GM18520 (cell line): ENCODE results near the gene BRD3.
"Not testable (repeated sequence)": the region's sequence is repeated elsewhere in the genome, so short reads cannot be mapped to it uniquely, and the experiment has no call there.

Source experiments
- ATAC-seq: cut with Tn5 transposase; IDR thresholded peaks from one replicate; pipeline ENCODE4 v1.9.1; 2021; ENCODE audit not compliant: unreplicated experiment

The BRD3 gene

DNA sequence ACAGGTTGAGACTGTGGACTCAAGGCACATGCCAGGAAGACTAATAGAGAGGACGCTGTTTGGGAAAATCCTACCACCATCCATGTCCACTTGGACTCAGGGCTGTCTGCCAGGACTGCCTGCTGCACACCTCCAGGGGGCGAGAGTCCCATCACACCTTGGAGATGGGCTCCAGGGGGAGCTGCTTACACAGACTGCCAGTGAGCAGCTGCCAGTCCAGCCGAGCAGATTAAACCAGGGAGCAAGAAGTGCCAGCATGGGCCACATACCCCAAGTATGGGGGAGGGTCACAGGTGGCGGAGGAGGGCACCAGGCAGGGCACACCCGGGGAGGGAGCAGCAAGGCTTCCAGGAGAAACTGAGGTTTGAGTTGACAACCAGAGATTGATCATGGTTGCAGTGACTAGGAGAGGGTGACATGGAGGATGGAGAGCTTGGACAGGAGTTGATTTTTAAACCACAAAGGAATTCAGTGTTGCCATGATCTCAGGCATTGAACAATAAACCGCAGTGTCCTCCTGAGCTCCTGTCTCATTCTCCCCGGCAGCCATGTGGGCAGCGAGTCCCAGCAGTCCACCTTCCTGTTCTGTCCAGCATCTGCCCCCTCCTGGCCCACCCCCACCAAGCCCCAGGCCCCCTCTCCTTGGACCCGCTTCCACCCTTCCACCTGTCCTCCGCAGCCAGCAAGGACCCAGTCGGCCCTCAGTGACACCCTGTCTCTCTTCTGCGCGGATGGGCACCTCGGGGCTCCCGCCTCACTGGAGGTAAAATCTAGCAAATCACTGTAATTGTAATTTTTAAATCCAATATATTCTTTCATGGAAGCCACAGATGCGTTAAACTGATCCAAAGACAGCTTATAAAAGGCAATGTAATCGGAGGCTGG is 72.6 kb downstream of the BRD3 start:
- no peak for ATAC-seq

DNA sequence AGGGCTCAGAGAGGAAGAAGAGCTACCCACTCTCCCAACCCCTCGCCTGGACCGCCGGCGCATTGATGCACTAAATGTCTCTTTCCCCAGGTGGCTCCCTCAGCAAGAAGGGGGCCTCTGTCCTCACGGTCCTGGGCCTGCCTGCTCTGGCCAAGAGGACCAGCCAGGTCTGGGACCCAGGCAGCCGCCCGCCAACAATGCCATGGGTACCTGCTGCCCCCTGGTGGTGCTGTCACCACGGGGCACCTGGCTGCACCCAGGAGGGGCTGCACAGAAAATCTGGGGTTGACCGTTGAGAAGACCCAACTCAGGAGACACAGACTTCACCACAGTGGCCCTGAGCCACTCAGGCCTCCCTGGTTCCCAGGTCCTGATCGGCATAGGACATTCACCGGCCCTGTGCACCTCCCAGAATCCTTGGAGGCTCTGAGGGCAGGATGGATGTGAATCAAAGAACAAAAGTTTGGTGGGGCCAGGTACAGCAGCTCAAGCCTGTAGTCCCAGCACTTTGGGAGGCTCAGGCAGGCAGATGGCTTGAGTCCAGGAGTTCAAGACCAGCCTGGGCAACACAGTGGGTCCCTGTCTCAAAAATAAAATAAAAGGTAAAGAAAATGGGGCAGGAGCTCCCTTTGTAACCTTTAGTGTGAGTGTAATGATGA is 73.3 kb downstream of the BRD3 start:
- no peak for ATAC-seq

DNA sequence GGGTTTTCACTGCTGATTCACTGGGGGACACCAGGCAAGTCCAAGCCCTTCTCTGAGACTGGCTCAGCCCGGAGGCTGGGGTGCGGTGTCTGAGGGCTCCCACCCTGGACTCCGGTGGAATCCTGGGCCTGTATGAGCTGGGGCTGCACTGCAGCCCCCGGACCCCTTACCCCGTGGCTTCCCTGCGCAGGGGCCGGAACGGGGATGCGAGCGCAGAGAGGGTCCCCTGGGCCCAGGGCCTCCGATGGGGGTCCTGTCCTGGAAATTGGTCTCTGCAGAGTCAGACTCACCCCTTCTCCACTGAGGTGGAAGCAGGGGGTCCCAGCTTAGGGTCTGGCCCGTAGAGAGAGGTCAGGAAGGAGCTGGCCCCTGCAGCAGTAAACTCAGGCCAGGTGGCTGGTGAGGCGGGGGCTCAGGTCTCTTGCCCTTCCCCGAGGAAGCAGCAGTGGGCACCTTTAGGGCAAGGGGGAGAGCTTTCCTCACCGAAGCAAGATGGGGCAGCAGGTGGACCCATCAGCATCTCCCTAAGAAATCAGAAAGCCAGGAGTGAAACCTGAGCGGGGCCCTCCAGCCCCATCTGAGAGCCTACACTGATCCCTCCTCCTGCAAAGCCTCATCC is 74.1 kb downstream of the BRD3 start:
- ATAC-seq, result no peak

DNA sequence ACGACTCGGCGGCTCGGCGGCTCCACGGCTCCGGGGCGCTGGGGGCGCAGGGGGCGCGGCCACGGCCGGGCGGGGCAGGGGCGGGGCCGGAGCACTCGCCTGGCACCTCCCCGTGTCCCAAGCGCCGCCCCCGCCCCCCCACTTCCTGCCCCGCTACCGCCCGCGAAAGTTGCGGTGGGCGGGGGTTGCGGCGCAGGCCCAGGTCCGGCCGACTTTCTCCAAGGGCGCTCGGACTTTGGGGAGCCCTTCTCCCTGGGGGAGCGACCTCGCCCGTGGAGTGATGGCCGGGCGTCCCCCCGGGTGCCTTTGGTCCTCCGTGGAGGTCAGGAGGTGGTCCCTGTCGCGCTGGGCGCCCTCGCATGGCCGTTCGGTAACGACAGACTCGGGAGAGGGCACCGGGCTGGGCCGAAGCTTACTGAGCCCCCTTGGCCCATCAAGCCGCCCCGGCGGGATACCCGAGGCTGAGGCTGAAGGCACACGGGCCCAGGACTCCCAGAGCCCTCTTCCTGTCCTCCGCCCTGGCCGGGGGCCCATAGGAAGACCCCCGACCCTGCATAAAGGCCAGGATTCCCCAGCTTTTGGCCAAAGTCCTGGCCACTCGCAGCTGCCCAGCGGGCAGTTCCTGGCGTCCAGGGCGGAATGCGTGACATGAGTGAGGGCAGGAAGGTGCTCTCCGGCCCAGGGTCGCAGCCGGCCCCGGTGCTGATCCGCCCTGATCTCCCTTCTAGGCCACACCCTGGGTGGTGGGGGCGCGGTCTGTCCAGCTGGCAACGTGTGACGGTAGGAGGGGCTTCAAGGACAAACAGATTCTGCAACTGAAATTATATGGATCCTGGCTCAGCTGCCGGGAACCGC is 74.8 kb downstream of the BRD3 start:
- peak; percentile 31 for ATAC-seq

DNA sequence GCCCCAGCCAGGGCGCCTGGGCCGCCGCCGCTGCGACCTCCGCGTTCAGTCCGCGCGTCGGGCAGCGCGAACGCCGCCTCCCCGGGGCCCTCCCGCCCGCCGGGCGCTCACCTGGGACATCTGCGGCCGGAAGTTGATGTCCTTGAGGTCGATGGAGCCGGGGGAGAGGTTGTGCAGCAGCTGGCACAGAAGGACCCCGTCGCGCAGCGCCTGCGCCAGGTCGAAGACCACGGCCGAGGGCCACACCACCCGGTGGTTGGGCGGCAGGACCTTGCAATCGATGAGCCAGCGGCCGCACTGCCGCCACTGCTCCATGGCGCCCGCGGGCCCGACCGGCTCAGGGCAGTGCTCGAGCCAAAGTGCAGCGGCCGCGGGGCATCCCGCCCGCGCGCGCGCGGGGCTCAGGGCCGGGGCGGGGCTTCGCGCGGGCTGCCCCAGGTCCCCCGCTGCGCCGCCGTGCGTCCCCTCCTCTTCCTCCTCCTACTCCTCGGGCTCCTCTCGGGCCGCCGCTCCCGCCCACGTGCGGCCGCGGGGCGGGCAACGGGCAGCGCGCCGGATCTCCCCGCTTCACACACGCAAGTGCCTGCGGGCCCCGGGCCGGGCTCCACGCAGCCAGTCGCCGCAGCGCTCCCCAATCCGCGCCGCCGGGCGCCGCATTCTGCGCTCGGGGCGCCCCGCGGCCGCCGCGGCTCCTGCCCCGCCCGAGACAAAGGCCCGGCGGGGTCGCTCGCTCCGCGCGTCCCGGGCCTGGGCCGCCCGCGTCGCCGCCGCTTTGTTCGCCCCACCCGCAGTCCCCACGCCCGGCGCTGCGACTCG is 75.7 kb downstream of the BRD3 start, which contains the start of gene VAV2:
Gene VAV2 (minus strand): TSS at position 361 of the 816 bp plus-strand sequence. CDS start 46 bp downstream, at position 315.
- ATAC-seq, result peak; percentile 56

DNA sequence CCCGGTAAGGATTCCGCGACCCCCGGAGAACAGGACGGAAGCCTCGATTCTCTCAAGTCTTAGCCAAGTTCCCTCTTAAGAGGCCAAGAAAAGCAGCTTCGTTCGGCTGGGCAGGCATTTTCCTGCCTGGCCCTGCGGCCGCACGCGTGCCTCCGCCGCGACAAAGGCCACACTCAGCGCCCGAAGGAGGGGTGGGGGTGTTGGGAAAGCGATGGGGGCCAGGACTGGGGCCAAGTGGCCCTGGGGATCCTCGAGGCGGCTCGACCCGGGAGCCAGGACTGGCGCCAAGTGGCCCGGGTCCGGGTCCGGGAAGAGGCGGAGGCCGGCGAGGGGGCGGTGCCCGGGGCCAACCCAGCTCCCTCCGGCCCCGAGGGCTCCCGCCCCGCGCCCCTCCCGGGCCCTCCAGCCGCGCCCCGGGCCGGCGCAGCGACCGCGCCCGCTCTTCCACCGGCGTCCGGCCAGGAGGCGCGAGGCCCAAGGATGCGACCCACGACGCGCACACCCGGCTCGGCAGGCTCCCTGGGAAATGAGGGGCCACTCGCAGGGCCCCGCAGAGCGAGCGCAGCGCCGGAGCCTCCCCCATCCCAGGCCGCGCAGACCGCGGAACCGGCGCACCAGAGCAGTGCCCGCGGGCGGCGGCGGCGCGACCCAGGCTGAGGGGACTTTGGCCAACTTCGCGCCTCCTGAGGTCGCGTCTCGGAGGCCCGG is 76.5 kb downstream of the BRD3 start:
- ATAC-seq, result no peak

DNA sequence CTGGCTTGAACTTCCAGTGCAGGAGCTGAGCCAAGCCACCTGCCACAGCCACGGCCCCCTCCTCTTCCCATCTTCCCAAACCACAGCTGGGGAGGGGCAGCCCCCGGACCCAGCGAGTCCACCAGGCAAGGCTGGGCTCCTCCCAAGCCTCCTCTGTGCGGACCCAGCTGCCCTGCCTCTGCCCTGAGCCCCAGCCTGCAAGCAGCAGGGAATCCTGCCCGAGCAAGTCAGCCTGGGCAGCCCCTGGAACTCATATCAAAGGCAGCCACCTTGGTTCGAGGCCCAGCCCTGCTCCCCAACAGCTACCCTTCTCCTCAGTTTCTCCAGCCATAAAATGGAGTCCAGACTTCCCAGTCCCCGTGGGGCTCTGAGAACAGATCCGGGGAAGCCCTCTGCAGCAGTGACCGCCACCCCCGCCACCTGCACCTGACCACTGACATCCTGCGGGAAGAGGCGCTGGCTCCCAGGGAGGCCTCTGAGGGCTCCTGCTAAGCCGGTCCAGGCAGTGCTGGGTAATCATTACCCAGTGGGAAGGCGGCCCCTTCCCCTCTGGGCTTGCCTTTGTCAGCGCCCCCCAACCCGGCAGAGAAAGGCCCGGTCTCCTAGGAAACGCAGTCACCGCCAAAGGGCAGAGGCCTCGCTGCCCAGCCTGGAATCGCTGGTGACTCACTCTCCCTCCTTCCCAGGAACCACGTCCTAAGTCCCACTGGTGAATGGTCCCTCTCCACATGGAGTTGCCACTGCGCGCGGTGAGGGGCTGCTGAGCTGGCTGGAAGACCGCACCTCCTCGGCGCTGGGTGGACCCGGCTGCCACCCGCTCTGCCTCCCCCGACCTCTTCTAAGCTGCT is 77.2 kb downstream of the BRD3 start:
- ATAC-seq, result no peak

DNA sequence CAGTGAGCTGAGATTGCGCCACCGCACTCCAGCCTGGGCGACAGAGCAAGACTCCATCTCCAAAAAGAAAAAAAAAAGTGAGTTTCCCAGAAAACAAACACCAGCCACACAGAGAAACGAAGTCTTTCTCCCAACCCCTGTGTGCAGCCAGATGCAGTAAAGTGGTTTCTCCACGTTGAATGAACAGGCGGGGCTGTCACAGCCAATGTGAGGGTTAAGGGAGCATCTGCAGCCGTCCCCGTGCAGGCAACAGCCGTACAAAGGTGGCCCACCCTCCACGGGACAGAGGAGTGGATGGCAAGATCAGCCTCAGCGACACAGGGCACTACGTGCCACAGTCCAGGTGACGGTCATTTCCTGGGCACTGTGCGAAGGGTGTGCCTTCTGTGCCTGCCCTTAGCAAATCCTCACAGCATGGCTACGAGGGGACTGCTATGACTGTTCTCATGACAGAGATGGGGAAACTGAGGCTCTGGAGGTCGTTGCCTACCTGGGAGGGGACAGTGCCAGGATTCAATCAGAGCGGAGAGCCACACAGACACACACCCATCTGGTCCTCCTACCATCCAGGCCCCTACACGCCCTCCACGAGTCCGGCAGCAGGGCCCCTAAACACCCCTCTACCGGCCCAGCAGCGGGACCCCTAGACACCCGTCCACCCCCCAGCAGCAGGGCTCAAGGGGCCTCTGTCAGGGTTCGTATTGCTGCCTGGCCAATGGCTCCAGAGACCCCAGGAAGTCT is 78.0 kb downstream of the BRD3 start:
- ATAC-seq, result no peak

DNA sequence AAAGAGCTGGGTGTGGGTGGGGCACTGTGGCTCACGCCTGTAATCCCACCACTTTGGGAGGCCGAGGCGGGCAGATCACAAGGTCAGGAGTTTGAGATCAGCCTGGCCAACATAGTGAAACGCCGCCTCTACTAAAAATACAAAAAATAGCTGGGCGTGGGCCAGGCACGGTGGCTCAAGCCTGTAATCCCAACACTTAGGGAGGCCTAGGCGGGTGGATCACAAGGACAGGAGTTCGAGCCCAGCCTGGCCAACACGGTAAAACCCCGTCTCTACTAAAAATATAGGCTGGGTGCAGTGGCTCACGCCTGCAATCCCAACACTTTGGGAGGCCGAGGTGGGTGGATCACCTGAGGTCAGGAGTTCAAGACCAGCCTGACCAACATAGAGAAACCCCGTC is 79.1 kb downstream of the BRD3 start:
- not testable (repeated sequence) for ATAC-seq

DNA sequence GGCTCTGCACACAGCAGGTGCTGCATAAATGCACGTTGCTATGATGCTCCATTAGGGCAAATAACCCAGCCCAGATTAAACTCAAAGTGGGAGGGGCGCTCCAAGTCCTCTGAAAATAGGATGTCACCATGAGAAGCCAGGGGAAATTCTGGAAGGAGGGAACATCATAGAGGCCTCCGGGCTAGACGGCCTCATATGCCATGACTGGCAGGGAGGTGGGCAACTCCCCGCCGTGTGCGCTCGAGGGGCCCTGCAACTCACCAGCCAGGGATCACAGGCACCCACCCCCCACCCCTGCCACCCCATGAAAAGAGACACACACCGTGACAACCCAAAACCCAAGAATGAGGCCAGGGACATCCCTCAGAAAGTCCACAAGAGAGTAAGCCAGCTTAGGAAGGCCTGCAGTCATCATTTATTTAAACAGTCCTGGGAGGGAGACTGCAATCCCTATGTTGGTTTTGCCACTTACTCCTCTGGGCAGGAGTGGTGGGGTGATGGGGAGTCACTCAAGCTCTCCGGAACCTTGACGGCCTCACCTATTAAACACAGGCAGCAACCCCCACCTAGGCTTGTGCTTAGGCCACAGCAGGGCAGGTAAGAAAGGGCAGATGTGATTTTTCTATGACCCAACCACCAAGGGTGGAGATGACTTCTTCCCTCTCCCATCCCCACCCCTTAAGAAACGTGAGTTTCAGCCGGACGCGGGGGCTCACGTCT is 79.7 kb downstream of the BRD3 start:
- no peak for ATAC-seq

DNA sequence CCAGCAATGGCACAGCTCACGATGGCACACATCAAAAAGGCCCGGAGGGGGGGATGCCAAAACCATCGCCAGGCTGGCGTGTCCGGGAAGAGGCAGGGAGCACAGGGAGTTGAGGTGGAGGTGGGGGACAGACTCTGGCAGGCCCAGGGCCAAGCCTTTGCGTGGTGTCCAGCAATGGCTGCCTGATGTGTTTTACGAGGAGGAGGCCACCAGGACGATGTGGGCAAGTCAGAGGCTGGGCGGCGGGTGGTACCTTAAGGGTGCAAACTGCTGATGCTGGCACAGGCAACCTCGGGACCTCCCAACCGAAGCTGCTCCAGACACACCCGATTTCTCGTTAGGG is 80.4 kb downstream of the BRD3 start:
- ATAC-seq, result no peak

DNA sequence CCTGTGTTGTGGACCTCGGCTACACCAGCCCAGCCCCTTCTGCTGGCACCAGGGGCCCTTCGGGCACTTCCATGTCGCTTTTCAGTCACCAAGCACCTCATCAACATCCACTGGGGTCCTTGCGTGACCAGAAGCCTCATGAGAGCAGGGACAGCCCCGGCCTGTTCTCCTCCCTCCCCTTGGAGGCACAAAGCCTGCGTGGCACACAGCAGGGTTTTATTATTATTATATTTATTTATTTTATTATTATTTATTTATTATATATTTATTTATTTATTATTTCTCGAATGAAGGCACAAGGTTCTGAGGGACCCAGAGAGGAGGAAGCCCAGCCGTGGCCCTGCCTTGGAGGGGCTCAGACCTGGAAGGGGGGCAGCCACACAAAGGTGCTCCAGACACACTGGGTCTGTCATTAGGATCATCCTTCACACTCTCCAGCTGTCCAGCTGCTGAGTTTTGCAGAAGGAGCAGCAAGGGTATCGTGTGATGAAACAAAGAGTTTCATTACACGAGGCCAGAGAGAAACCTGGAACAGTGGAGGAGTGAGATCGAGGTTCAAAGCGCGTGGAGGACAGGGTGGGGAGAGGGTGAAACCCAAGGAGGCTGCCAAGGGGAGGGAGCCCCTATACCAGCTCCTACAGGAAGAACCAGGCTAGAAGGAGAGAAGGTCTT is 80.9 kb downstream of the BRD3 start:
- ATAC-seq, result no peak

DNA sequence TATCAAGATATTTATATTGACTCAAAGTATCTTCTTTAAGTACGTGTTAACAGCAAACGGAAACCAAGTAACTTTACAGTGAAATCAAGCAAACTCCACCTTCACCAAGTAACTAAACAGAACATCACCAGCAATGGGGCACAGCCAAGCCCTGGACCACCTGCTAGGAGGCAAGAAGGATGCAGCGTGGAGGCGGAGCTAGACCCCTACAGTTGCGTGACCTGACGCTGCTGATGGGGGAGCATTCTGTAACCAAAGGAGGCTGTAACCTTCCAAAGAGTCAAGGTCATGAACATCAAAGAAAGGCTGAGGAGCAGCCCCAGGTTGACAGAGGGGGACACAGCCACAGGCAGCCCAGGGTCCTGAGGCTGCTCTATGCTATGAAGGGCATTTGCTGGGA is 81.8 kb downstream of the BRD3 start:
- no peak for ATAC-seq

DNA sequence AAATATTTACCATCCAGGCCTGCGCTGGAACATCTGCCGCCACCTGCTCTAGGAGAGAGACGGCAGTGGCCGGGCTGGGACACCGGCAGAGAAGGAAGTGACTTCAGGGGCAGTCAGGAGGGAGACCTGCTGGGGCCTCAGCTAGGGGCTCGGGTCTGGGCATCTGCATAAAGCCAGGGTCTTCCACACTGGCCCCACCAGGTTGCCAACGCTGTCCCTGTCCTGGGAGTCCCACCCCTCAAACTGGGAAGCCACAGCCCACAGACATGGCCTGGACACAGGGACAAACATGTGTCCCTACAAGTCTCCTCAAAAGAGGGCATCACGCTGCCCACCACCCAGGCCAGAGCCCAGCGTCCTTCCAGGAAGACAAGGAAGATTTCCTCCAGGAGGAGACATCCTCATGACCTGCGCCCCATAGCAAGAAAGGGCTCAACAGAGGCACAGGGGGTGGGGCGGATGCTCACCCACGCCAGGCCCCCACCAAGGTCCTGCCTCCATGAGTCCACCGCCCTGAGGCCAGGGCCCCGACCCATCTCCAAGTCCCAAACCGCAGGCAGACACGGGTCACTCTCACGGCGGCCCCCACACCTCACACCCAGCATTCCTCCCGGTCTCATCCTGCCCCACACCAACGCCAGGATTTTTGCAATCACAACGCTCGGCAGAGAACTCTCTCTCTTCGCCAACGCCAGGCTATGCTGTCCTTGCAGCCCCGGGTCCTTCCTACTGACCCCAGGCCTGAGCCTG is 84.7 kb downstream of the BRD3 start:
- no peak for ATAC-seq

DNA sequence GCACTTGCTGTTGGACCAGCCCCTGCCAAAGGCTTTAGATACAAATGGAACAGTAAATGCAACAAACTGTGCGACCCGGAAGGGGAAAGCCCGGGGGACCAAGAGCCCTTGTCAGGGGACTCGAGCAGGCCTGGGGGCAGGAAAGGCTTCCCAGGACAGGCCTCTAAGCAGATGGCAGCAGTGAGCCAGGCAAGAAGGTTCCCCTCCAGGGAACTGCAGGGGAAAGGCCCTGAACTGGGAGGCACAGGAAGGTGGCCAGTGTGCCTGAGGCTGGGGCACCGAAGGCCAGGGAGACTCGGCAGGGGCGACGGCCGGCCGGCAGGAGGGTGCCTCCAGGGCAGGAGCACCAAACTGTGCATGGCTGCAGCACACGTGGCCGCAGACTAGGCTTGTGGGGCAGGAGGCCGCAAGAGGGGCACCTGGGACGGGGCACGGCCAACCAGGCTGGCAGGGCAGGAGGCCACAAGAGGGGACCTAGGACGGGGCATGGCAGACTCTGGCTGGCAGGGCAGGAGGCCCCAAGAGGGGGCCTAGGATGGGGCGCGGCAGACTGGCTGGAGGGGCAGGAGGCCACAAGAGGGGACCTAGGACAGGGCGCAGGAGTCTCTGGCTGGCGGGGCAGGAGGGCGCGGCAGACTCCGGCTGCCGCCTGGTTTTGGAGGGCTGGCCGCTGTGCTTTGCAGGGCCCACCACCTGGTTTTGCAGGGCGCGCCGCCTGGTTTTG is 85.7 kb downstream of the BRD3 start:
- no peak for ATAC-seq

DNA sequence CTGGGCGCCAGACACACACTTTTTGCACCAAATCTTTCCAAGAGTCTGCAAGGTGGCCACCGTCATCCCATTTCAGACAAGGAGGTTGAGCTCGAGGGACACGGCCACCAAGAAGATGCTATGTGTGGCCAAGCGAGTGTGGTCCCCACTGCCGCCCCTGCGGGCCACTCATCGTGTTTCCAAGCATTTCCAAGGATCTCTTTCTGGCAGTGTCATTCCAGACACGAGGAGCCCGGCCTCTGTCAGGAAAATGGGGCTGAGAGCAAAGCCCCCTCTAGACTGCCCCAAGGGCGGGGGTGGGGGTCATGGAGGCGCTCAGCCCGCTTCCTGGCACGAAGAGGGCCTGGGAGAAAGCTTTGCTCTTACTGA is 86.3 kb downstream of the BRD3 start:
- ATAC-seq, result no peak
